Left ventricle myocardium inferior (tissue), 1 donor: Measurements from ENCODE around the gene C8G. TPM values are rescaled to one million over a fixed set of nuclear protein-coding genes. Genes with fewer than 3 reads are reported as not detected.

ENCODE experiments used
- DNase-seq: peaks from one replicate; pipeline ENCODE4 v3.0.0-alpha.2; 2020
- H3K27ac ChIP-seq: fragments of 200-600 bp; replicated peaks from 2 replicates; pipeline ENCODE4 v1.8.0; 2021
- H3K27me3 ChIP-seq: fragments of 200-600 bp; 2 replicates; pipeline ENCODE4 v1.8.0; 2021; ENCODE audit warnings: low read depth
- H3K36me3 ChIP-seq: fragments of 200-600 bp; 2 replicates; pipeline ENCODE4 v1.8.0; 2021
- H3K4me1 ChIP-seq: fragments of 200-600 bp; 2 replicates; pipeline ENCODE4 v1.8.0; 2021
- H3K4me3 ChIP-seq: fragments of 200-600 bp; 2 replicates; pipeline ENCODE4 v1.8.0; 2021; ENCODE audit warnings: mild to moderate bottlenecking, moderate library complexity
- H3K9me3 ChIP-seq: fragments of 200-600 bp; replicated peaks from 2 replicates; pipeline ENCODE4 v1.8.0; 2021
- intact Hi-C: fragments of 100-400 bp; cut with micrococcal nuclease; formaldehyde crosslinking; loops from one replicate; pipeline ENCODE4 v1.11.0; 2022
- total RNA-seq: library from RNA; stranded (reverse); fragmentation: NEBNext Ultra II Directional; extraction: Animal tissue kit (Norgen Biotek cat#: 25700); gene quantifications from one replicate; pipeline ENCODE4 v1.2.1, GENCODE V29; 2021
- TF ChIP-seq, protein P1 (sequence below): fragments of 200-600 bp; IDR thresholded peaks from 2 replicates; pipeline ENCODE4 v1.8.0; 2021; ENCODE audit warnings: antibody characterized with exemption, mild to moderate bottlenecking, borderline replicate concordance
- donor health status: DM: no; HTN: yes; CAD: no; lungs with severe emphysema.

Gene C8G
- total RNA-seq, 1 donor from 2014 or later: 3.6 TPM

DNA sequence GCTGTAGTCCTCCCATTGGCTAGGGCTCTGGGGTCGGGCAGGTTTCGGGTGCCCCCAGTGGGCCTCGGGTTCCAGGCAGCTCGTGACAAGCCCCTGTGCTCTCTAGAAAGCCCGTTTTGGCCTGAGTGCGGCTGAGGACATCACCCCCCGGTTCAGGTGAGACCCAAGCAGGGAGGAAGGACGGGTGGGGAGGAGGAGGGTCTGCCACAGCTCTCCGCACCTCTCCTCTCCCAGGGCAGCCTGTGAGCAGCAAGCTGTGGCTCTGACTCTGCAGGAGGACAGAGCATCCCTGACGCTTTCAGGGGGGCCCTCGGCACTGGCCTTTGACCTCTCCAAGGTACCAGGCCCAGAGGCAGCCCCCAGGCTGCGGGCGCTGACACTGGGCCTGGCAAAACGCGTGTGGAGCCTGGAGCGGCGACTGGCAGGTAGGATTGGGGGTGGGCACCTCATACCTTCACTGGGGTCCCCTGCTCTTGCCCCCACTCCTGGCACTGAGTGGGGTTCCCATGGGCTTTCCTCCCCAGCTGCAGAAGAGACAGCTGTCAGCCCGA, 47.9 kb downstream of the C8G start:
- Histone ChIP-seq H3K27me3 (peaks cover 50% of the 10 kb centered on the region), H3K4me3 (peak overlapping the region; percentile 74), H3K9me3 (peaks cover 4% of the 10 kb centered on the region), H3K36me3 (peaks cover 11% of the 10 kb centered on the region), H3K27ac (peak overlapping the region; percentile 92), H3K4me1 (peaks cover 66% of the 10 kb centered on the region)
- DNase-seq: no peak
- intact Hi-C loops: no loop called here
- TF ChIP-seq, protein P1, sequence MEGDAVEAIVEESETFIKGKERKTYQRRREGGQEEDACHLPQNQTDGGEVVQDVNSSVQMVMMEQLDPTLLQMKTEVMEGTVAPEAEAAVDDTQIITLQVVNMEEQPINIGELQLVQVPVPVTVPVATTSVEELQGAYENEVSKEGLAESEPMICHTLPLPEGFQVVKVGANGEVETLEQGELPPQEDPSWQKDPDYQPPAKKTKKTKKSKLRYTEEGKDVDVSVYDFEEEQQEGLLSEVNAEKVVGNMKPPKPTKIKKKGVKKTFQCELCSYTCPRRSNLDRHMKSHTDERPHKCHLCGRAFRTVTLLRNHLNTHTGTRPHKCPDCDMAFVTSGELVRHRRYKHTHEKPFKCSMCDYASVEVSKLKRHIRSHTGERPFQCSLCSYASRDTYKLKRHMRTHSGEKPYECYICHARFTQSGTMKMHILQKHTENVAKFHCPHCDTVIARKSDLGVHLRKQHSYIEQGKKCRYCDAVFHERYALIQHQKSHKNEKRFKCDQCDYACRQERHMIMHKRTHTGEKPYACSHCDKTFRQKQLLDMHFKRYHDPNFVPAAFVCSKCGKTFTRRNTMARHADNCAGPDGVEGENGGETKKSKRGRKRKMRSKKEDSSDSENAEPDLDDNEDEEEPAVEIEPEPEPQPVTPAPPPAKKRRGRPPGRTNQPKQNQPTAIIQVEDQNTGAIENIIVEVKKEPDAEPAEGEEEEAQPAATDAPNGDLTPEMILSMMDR: no peak

DNA sequence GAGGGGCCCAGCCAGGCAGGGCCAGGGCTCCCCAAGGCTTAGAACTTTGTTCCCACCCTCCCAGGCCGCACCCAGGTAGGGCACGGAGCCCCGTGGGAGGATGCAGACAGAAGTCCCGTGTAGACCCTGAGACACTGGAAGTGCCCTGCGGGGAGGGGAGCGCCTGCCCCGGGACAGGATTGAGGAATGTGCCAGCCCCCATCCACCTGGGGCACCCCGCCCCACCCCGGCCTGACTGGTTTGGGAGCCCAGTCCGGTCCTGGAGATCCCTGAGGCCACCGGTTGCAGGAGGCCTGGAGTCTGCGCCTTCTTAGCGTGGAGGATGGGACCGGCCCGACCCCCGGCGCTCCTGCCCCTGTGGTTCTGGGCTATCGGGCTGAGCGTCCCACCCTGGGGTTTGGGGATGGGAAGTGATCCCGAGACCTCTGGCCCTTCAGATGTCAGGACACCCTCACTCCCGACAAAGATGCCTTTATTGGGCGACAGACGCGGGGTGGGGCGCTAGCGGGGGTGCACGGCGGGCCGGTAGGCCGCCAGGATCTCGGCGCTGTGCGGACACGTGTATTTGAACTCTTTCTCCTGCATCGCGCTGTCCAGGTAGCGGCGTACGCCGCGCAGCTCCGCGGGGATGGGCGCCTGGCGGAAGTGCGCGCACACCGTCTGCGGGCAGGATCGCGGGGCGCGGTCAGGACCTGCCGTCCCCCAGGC, 49.3 kb downstream of the C8G start:
- intact Hi-C loops: no loop called here
- H3K4me3 ChIP-seq: peak overlapping the region; percentile 74
- peaks cover 55% of the 10 kb centered on the region for H3K27me3 ChIP-seq
- peaks cover 69% of the 10 kb centered on the region for H3K4me1 ChIP-seq
- H3K36me3 ChIP-seq: peaks cover 11% of the 10 kb centered on the region
- DNase-seq: no peak
- TF ChIP-seq, protein P1: no peak
- peaks cover 4% of the 10 kb centered on the region for H3K9me3 ChIP-seq
- H3K27ac ChIP-seq: peak overlapping the region; percentile 8

DNA sequence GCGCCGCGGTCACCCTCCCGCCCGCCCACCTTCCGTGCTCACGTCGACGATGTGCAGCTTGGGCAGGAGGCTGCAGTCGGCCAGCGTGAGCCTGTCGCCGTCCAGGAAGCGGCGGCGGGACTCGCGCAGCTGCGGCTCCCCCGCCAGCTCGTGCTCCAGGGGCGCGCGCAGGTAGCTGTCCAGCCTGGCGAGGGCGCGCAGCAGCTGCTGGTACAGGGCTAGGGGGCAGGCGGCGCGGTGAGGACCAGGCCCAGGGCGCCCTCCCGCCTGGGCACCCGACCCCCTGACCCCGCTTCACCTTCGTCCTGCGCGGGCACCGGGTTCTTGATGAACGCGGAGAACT, 49.8 kb downstream of the C8G start:
- peaks cover 55% of the 10 kb centered on the region for H3K27me3 ChIP-seq
- peaks cover 11% of the 10 kb centered on the region for H3K36me3 ChIP-seq
- H3K9me3 ChIP-seq: peaks cover 4% of the 10 kb centered on the region
- peak overlapping the region; percentile 70 for H3K27ac ChIP-seq
- no peak for DNase-seq
- H3K4me1 ChIP-seq: peaks cover 69% of the 10 kb centered on the region
- intact Hi-C loops: no loop called here
- peak overlapping the region; percentile 74 for H3K4me3 ChIP-seq
- TF ChIP-seq, protein P1: no peak

- peaks cover 11% of the 10 kb centered on the region for H3K36me3 ChIP-seq
- peaks cover 55% of the 10 kb centered on the region for H3K27me3 ChIP-seq
- H3K27ac ChIP-seq: peak overlapping the region; percentile 70
- H3K4me3 ChIP-seq: peak overlapping the region; percentile 74
- peaks cover 4% of the 10 kb centered on the region for H3K9me3 ChIP-seq
- peaks cover 69% of the 10 kb centered on the region for H3K4me1 ChIP-seq
- no peak for DNase-seq
- intact Hi-C loops: no loop called here
- TF ChIP-seq, protein P1: no peak
Measured at GRCh38 chr9:136995362-136995761, 50.3 kb downstream of the C8G start.

GRCh38 chr9:136995772-136996311, 50.8 kb downstream of the C8G start:
- Histone ChIP-seq H3K36me3 (peaks cover 11% of the 10 kb centered on the region), H3K27me3 (peaks cover 55% of the 10 kb centered on the region), H3K4me3 (peak overlapping the region; percentile 74), H3K4me1 (peaks cover 69% of the 10 kb centered on the region), H3K9me3 (no peaks in the 10 kb centered on the region), H3K27ac (peak overlapping the region; percentile 70)
- TF ChIP-seq, protein P1: no peak
- intact Hi-C loops: no loop called here
- no peak for DNase-seq

Other genes starting within 250 kb of the C8G start
- 21.4 TPM for gene DIPK1B, start 232.7 kb upstream of the C8G start, total RNA-seq
- 9.6 TPM for gene LCN10, start 202.3 kb upstream of the C8G start, total RNA-seq
- 14.6 TPM for gene LCN6, start 196.7 kb upstream of the C8G start, total RNA-seq
- gene LCN8, start 187.0 kb upstream of the C8G start, total RNA-seq: not detected
- 0.41 TPM for gene LCN15, start 180.7 kb upstream of the C8G start, total RNA-seq
- 71.4 TPM for gene TMEM141, start 153.9 kb upstream of the C8G start, total RNA-seq
- 2.1 TPM for gene CCDC183, start 148.9 kb upstream of the C8G start, total RNA-seq
- gene RABL6, start 137.3 kb upstream of the C8G start, total RNA-seq: 64.1 TPM
- 7.7 TPM for gene AJM1, start 102.8 kb upstream of the C8G start, total RNA-seq
- 349 TPM for gene PHPT1, start 95.8 kb upstream of the C8G start, total RNA-seq
- gene MAMDC4, start 92.9 kb upstream of the C8G start, total RNA-seq: 13.4 TPM
- 318 TPM for gene EDF1, start 78.9 kb upstream of the C8G start, total RNA-seq
- gene TRAF2, start 58.7 kb upstream of the C8G start, total RNA-seq: 10.0 TPM
- 157 TPM for gene FBXW5, start 505 bp upstream of the C8G start, total RNA-seq
- gene LCN12, start 7.0 kb downstream of the C8G start, total RNA-seq: 7.8 TPM
- gene PTGDS, start 32.3 kb downstream of the C8G start, total RNA-seq: 3,579 TPM
- gene LCNL1, start 37.8 kb downstream of the C8G start, total RNA-seq: 11.7 TPM
- 19.8 TPM for gene PAXX, start 47.2 kb downstream of the C8G start, total RNA-seq
- 1.6 TPM for gene CLIC3, start 51.3 kb downstream of the C8G start, total RNA-seq
- gene ABCA2, start 83.0 kb downstream of the C8G start, total RNA-seq: 29.9 TPM
- gene FUT7, start 86.8 kb downstream of the C8G start, total RNA-seq: not detected
- 63.9 TPM for gene NPDC1, start 100.9 kb downstream of the C8G start, total RNA-seq
- 1.5 TPM for gene ENTPD2, start 108.8 kb downstream of the C8G start, total RNA-seq
- gene SAPCD2, start 125.3 kb downstream of the C8G start, total RNA-seq: 0.25 TPM
- gene UAP1L1, start 132.3 kb downstream of the C8G start, total RNA-seq: 11.5 TPM
- gene MAN1B1, start 141.7 kb downstream of the C8G start, total RNA-seq: 20.6 TPM
- 130 TPM for gene DPP7, start 169.5 kb downstream of the C8G start, total RNA-seq
- gene GRIN1, start 193.9 kb downstream of the C8G start, total RNA-seq: not detected
- not detected for gene LRRC26, start 224.8 kb downstream of the C8G start, total RNA-seq
- gene TMEM210, start 226.8 kb downstream of the C8G start, total RNA-seq: not detected
- 34.7 TPM for gene ANAPC2, start 243.3 kb downstream of the C8G start, total RNA-seq
- 72.3 TPM for gene SSNA1, start 243.4 kb downstream of the C8G start, total RNA-seq